GM19239 (cell line): ENCODE results near the gene KISS1.

ENCODE experiments used
- DNase-seq: peaks from one replicate; pipeline ENCODE4 v3.0.0; 2011; ENCODE audit warnings: low spot score; ENCODE audit not compliant: insufficient read length
- FAIRE-seq: peaks from 2 replicates; lab custom pipeline; 2011; peaks lifted over from hg19 to GRCh38; lab: Jason Lieb, UNC

KISS1 gene

GRCh38 chr1:204143276-204144041 lies 52.8 kb downstream of the KISS1 start:
- DNase-seq (no peak), FAIRE-seq (no peak)

DNA sequence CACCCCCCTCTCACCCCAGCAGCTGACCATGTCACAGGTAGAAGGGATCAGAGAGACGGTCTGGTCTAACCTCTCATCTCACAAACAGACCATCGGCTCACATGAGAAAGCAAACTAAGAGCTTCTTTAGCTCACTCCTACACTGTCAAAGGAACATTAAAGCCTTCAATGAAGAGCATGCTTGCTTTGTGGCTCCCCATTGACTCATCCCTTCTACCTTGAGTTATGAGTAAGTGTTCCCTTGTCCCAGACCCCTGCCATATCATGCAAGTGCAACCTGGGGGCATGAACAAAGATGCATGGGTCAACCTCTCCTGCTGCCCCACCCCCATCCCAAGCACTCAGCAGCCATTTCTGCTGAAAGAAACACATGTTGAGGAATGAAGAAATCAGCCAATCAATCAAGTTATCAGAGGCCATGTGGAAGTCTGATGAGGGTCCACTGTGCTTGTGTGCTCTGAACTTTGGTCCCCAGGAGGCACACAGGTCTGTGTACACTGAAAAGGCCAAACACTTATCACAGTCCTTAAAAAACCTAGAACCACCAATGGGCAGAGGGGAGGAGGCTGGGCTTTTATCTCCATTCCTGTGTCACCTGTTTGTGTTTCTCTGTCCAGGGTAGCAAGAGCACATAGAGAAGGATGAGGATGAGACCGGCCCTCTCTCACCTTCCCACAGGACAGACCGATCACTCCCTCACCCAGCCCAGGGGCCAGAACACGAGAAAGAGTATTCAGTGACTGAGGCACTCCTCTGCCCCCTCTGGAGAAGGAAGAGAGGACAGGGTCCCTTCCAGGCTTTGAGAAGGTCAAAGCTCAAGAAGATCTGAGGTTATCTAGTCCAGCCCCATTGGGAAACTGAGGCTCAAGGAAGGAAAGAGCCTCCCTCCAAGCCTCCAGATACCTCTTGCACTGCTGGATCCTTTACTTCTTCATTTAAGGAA lies 54.0 kb downstream of the KISS1 start:
- FAIRE-seq (no peak), DNase-seq (no peak)

DNA sequence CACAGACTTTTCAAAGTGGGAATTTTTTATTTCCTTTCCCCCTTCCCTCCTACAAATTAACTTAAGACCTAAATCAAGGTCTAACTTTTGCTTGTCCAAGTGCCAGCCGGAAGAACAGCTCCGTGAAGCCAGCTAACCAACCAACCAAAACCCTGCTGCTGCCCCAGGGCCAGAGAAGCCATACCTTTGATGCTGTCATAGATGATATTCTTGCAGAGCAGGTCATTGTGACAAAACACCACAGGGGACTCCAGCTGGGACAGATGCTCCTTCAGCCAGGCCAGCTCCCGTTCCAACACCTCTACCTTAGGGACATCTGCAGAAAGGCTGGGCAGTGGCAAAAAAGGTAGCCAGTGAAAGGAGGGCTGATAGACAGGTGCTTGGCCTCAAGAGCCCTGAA lies 55.2 kb downstream of the KISS1 start:
- no peak for DNase-seq
- FAIRE-seq, result no peak
